Inflammatory macrophage (primary cell): Measurements from ENCODE around the gene ZNF438.

Source experiments
- DNase-seq, 2 donors: peaks; one replicate each; pipeline ENCODE4 v3.0.0-alpha.2; 2020 to 2022

ZNF438 gene

GRCh38 chr10:31011017-31011664 lies 20.5 kb downstream of the ZNF438 start:
- DNase-seq, result peak in 1 of 2 donors; percentile 37

- DNase-seq, result no peak
Measured at GRCh38 chr10:31010062-31010461, 21.6 kb downstream of the ZNF438 start.

- no peak for DNase-seq
Measured at GRCh38 chr10:31005895-31006294, 25.8 kb downstream of the ZNF438 start.

- DNase-seq, result peak; percentile 31 to 63
Measured at GRCh38 chr10:31004611-31005193, 27.0 kb downstream of the ZNF438 start.

GRCh38 chr10:31001740-31002139 lies 29.9 kb downstream of the ZNF438 start:
- peak in 1 of 2 donors; percentile 41 for DNase-seq

GRCh38 chr10:31000867-31001266 lies 30.8 kb downstream of the ZNF438 start:
- DNase-seq, result peak; percentile 85 to 94

- peak; percentile 51 to 64 for DNase-seq
Measured at GRCh38 chr10:31000071-31000782, 31.4 kb downstream of the ZNF438 start.

GRCh38 chr10:30999070-30999712 lies 32.5 kb downstream of the ZNF438 start:
- peak; percentile 98 for DNase-seq

- peak; percentile 15 to 53 for DNase-seq
Measured at GRCh38 chr10:30997536-30998235, 34.0 kb downstream of the ZNF438 start.

- DNase-seq, result no peak
Measured at GRCh38 chr10:30996481-30997005, 35.1 kb downstream of the ZNF438 start.

- DNase-seq, result peak; percentile 41 to 78
Measured at GRCh38 chr10:30995081-30995770, 36.4 kb downstream of the ZNF438 start.

GRCh38 chr10:30993155-30993554 lies 38.5 kb downstream of the ZNF438 start:
- no peak for DNase-seq

- DNase-seq, result no peak
Measured at GRCh38 chr10:30992681-30993080, 39.0 kb downstream of the ZNF438 start.

- peak; percentile 48 to 56 for DNase-seq
Measured at GRCh38 chr10:30991647-30992011, 40.0 kb downstream of the ZNF438 start.

- DNase-seq, result no peak
Measured at GRCh38 chr10:30990971-30991646, 40.6 kb downstream of the ZNF438 start.

- DNase-seq, result no peak
Measured at GRCh38 chr10:30990351-30990750, 41.3 kb downstream of the ZNF438 start.

GRCh38 chr10:30988831-30989435 lies 42.7 kb downstream of the ZNF438 start:
- DNase-seq, result no peak

- DNase-seq, result no peak
Measured at GRCh38 chr10:30987463-30987862, 44.2 kb downstream of the ZNF438 start.

GRCh38 chr10:30986053-30986555 lies 45.6 kb downstream of the ZNF438 start:
- DNase-seq, result peak; percentile 28 to 57

GRCh38 chr10:30985512-30985911 lies 46.2 kb downstream of the ZNF438 start:
- no peak for DNase-seq
